Activated CD4-positive, alpha-beta T cell treated with anti-CD3 and anti-CD28 coated beads, Interleukin-2, amount 50 U/mL, for 48 hours (primary cell): ENCODE data around the gene FHL2.
A peak's percentile ranks its signal among the peaks of the same experiment; 100 is the strongest.

Experiments
- DNase-seq, 2 experiments: peaks; one replicate each; pipeline ENCODE4 v3.0.0-alpha.2; 2020

The FHL2 gene

GRCh38 chr2:105376789-105377240 is 22.0 kb downstream of the FHL2 start:
- DNase-seq: no peak

- DNase-seq: no peak
Measured at GRCh38 chr2:105376010-105376409, 22.8 kb downstream of the FHL2 start.

DNA sequence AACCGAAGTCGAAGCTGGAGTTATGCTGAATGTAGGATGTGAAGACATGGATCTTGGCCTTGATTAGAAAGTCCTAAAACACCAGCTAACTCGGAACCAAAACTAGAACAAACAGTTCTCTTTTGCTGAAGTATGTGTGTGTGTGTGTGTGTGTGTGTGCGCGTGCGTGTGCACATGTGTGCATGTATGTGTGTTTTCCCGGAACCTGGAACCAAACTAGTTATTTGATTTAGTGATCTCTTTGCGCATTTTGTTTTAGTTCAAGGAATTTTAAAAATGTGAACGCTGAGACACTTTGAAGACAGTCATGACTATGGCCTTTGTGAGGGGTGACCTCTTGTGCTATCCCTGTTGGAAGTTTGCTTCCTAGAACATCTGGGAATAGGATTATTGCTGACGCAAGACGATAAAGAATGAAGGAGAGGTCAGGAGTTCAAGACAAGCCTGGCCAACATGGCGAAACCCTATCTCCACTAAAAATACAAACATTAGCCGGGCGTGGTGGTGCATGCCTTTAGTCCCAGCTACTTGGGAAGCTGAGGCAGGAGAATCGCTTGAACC is 23.8 kb downstream of the FHL2 start:
- no peak for DNase-seq

DNA sequence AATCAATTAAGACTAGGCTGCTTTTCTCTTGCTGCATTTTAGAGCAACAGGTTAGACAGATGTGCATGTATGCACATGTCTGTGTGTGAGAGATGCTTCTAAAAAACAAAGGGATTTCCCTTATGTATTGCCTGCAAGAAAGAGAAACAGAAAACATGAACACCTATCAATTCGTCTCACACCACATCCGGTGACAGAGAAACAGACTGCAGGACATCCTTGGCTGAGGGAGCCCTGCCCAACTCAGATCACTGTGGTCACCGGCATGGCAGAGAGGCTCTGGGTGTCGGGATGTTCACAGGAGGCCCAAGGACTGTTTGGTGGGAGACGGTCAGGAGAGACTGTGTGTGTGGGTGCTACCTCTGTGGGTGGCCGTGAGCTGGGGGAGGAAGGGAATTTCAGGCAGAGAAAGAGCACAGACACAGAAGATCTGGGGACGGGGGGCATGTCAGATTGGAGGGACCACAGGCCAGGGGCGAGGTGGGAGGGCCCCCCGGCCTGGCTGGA is 24.9 kb downstream of the FHL2 start:
- peak; percentile 14 to 18 for DNase-seq

DNA sequence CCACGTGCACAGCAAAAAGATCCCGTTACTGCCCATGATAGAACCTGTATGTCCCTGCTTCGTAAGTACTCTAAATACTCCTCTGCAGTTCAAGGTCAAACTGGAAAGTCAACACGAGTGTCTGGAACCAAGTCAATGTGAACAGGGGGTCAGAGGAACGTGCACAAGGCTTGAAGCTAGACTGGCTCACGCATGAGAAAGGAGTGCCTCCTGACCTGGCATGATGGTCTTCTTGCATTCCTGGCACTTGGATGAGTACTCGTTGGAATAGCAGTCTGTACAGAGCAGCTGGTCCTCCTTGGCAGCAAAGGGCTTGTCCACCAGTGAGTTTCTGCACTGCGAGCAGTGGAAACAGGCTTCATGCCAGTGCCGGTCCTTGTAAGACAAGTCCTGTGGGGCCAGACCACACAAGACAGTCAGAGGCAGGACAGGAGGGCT is 25.5 kb downstream of the FHL2 start:
- no peak for DNase-seq

DNA sequence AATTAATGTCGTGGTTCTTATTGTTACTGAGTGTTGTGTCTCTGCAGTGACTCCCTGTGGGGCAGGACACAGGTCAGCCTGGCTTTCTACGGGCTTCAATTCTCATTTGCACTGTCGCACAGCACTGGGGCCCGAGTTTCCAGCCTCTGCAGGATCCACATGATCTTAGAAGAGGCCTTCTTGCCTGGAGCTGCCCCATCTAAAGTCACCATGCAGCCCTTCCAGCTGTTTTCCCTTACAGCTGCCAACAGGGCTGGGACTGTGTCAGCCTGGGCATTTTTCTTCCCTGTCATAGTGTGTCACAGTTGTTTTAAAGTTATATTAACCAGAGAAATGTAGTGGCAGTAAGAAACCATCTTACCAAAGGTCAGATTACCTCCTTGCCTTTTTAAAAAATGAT is 27.0 kb downstream of the FHL2 start:
- no peak for DNase-seq

DNA sequence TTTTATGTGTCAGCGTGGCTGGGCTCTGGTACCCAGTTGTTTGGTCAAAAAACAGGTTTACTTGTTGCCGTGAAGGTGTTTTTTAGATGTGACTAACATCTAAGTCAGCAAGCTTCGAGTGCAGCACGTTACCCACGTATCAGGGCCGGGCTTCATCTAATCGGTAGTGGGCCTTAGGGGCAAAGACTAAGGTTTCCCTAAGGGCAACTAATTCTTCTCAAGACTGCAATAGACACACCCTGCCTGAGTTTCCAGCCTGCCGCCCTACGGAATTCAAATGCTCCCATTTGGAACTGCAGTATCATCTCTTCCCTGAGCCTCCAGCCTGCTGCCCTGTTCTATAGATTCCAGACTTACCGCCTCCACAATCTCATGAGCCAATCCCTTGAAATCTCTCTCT is 27.7 kb downstream of the FHL2 start:
- DNase-seq: no peak

DNA sequence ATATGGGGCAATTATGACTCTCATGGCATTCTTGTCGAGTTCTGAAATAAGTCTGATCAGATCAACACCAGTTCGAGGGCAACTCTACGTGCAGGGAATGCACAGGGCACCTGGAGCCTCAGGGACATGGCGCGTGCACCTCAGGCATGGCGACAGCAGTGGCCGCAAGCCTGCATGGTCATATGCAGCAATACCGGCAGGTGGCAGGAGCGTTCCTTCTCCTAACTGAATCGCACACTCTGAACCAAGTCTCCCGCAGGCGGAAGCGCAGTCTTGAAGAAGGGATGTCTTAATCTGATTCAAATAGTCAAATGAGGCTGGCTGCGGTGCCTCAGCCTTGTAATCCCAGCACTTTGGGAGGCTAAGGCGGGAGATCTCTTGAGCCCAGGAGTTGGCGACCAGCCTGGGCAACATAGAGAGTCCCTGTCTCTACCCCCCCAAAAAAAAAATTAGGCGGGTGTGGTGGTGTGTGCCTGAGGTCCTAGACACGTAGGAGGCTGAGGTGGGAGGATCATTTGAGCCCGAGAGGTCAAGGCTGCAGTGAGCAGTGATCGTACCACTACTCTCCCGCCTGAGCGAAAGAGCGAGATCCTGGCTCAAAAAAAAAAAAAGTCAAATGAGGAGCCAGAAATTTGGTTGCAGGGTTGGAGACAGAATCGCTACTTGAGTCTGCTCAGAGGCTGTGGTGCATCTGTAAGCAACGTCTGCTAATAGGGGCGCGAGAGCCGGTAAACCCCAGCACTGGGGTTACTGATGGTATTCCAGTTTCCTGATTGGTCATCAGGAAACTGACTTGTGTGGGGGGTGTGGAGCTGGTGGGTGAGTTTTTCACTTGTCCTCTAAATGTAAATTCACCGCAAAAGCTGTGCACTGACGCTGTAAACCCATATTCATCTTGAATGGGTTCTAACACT is 28.8 kb downstream of the FHL2 start:
- peak; percentile 91 to 93 for DNase-seq

- no peak for DNase-seq
Measured at GRCh38 chr2:105368759-105369408, 30.0 kb downstream of the FHL2 start.

- no peak for DNase-seq
Measured at GRCh38 chr2:105365206-105365605, 33.6 kb downstream of the FHL2 start.

DNA sequence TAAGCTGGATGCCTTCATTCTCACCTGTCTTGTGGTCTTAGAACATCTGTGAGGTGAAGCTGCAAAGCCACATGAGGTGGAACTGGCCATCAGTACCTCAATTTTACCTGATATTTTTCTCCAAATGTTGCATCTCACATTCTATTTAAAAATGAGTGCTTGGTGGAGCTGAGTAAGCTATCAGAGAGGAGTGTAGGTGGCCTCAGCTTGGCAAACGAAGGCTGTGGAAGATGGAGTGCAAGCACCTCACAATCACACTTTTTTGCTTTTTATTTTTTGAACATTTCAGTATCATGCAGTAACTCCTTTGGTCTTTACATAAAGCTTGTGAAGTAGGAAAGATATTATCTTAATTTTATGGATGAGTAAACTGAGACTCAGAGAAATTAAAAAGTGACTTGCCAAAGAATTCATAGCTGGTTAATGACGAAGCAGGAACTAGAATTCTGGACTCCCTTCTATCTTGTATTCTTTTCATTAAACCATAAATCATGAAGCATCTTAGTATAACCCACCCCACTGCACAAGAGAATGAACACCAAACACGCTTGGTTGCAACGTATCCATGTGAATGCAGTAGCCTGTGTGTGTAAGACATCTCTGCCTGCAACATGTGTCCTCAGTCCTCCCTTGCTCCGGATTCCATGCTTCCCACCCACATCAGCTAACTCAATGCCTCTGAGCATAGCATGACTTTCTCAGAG is 34.3 kb downstream of the FHL2 start:
- no peak for DNase-seq

- no peak for DNase-seq
Measured at GRCh38 chr2:105362862-105363591, 35.8 kb downstream of the FHL2 start.

DNA sequence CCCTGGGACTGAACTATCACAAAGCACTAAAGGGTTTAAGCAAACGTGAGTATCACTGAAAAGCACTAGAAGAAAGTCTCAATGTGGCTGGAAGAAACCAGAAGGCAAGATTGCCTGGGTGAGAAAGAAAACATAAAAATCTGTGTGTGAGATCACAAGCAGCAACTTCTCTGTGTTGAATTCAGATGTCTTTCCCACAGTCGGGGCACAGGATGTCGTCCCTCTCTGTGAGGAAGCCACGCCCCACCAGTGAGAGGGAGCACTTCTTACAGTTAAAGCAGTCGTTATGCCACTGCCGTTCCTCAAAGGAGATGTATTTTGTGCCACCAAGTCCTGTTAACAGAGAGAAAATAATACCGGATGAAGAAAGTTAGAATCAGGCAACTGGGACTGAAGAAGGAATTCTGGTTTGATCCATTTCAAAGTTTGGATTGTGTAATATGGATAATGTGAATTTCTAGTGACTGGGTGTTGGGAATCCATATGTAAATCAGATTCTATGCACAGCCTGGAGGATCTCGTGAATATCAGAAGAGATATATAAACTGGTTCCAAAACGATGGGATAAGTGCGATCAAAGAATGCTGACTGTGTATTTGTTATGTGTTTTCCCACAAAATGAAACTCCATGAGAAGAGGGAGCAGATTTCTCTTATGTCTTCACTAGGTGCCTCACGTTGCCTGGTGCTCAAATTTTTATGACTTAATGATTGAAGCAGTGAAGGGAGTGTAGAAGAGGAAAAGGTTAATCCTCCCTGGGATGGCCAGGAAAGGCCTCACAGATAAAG is 37.6 kb downstream of the FHL2 start:
- DNase-seq: peak; percentile 22 to 34

DNA sequence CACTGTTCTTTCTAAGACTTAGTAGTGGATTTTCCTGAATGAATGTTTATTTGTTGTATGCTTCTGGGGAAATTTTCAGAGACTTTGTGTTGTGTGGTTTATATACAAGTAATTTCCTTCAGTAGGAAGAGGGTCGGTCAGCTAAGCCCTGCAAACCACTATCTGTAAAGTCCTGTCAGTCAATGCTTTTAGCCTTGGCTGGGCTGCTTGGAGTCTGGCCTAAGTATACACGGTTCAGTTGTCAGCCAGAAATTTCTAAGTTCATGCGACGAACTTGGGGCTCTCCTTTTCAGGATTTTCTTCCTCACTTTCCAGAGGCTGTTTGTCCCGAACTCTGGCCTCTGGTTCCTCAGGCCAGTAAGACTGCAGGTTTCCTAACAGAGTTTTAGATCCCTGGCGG is 40.3 kb downstream of the FHL2 start:
- DNase-seq: no peak

DNA sequence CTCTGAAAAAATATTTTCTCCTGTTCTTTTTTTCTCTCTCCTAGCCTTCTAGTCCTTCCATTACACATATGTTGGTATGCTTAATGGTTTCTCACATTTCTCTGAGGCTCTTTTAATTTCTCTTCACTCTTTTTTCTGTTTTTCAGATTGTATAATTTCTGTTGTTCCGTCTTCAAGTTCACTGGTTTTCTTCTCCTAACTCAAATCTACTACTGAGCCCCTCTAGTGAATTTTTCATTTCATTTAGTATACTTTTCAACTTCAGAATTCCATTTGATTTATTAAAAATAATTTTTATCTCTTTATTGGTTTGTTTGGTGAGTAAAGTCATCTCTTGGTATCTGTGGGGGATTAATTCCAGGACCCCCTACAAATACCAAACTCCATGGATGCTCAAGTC is 41.7 kb downstream of the FHL2 start:
- DNase-seq: no peak

DNA sequence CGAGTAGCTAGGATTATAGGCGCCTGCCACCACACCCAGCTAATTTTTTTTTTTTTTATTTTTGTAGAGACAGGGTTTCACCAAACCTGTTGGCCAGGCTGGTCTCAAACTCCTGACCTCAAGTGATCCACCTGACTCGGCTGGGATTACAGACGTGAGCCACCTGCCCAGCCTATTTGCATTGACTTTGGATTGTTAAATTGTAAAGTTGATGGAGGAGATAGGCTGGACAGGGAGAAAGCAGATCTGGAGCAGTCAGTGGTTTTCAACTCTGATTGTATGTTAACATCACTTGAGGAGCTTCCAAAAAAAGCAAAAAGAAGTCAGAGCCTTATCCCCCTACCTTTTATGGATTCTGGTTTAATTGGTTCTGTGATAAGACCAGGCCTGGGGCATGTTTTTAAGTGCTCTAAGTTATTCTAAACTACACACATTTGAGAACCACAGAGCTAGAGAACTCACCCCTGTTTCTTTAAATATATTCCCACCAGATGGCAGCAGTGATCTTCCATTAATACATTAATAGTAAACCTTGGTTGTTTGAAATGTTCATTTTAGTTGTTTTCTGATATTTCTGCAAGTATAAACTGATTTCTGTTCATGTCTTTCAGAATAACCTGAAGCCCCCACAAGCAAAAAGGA is 54.0 kb downstream of the FHL2 start:
- DNase-seq: no peak

- DNase-seq: no peak
Measured at GRCh38 chr2:105339414-105339813, 59.4 kb downstream of the FHL2 start.

DNA sequence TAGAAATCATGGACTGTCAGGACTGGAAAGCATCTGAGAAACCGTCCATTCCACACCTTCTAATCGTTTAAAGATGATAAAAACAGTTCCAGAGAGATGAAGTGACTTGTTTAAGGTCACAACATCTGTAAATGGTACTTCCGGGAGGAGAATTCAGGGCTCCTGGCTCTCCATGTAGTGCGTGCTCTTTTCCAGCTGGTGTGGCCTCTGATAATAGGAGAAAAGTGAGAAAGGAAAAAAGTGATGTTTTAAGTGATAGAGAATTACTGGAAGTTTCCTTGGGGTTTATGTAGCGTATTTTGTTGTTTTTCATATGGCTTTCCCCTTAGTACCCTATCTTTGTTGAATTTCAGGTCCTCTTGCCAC is 60.8 kb downstream of the FHL2 start:
- DNase-seq: no peak

DNA sequence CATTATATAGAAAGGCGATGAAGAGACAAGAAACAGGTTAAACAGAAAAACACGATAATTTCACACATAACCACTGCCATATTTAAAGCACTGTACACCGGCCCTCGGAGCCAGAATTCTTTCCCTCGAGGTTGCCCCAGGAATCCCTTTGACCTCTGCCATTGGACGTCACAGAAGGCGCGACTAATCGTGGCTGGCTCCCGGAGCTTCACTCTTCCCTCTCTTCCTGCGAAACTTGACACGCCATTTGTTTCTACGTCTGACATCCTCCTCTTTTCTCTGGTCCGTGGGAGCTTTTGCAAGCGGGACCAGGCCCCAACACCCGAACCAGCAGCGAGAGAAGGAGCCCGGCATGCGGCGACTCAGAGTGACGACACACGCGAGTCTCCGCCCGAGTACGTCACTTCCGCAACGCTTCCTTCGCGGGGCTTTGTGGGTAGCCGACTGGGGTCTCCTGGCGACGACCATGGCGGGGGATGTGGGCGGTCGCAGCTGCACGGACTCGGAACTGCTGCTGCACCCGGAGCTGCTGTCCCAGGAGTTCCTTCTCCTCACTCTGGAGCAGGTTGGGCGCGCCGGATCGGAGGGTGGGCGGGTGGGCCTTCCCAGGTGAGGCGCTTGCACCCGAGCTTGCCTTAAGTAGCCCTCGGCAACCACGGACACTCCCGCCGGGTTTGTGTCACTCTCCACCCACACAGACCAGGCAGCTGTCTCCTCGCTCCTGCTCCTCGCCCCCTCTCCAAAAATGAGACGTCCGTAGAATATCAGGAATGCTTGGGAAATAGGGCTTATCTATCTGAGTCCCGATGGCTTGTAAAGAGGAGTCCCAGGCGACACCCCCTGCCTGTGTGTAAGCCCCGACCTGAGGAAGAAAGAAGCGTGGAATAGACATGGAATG is 61.5 kb downstream of the FHL2 start, which contains the start of gene C2orf49:
Gene C2orf49, plus strand, starts transcription at position 419 of the 898 bp plus-strand sequence. Its CDS starts 48 bp downstream, at position 467.
- DNase-seq: peak; percentile 90 to 92

DNA sequence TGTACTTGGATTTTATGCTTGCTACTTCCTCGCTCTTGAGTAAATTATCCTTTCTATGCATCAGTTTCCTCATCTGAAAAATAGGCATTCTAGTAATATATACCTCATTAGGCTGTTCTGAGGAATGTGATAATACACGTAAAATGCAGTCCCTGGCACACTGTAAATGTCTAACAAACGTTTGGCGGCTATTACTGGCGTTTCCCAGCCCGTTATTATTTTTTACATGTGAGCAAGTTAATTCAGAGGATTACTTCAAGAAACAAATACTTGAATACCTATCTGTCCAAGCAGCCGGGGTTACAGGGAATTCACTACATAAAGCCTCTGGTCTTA is 62.1 kb downstream of the FHL2 start:
- DNase-seq: no peak
